H9 (cell line): Measurements from ENCODE around the gene PDZD2. TPM values are rescaled to one million over a fixed set of nuclear protein-coding genes. Genes with fewer than 3 reads are reported as not detected.

ENCODE experiments used
- DNase-seq: peaks from one replicate; pipeline ENCODE4 v3.0.0-alpha.2; 2017
- H2AFZ ChIP-seq: one replicate; pipeline ENCODE4 v1.6.1; 2013; ENCODE audit warnings: mild to moderate bottlenecking, low read length, control low read depth, moderate library complexity
- H2AK5ac ChIP-seq: 2 replicates; pipeline ENCODE4 v1.6.1; 2013; ENCODE audit warnings: low read length, control low read depth, mixed read lengths; ENCODE audit not compliant: insufficient read length
- H2BK120ac ChIP-seq: one replicate; pipeline ENCODE4 v1.6.1; 2013; ENCODE audit warnings: low read depth, mild to moderate bottlenecking, low read length, control low read depth, inconsistent platforms; ENCODE audit not compliant: poor library complexity, severe bottlenecking
- H2BK12ac ChIP-seq: 2 replicates; pipeline ENCODE4 v1.6.1; 2013; ENCODE audit warnings: low read length, control low read depth, mixed read lengths, low read depth; ENCODE audit not compliant: insufficient read length
- H2BK15ac ChIP-seq: 2 replicates; pipeline ENCODE4 v1.6.1; 2013; ENCODE audit warnings: low read depth, low read length, control low read depth
- H2BK20ac ChIP-seq: one replicate; pipeline ENCODE4 v1.6.1; 2013; ENCODE audit warnings: low read depth, mild to moderate bottlenecking, low read length, control low read depth, inconsistent platforms; ENCODE audit not compliant: poor library complexity, severe bottlenecking
- H2BK5ac ChIP-seq: 2 replicates; pipeline ENCODE4 v1.6.1; 2013; ENCODE audit warnings: low read length, control low read depth, mixed read lengths; ENCODE audit not compliant: insufficient read length
- H3K14ac ChIP-seq: 2 replicates; pipeline ENCODE4 v1.6.1; 2013; ENCODE audit warnings: low read length, control low read depth; ENCODE audit not compliant: insufficient read depth
- H3K18ac ChIP-seq: 2 replicates; pipeline ENCODE4 v1.6.1; 2013; ENCODE audit warnings: low read depth, mild to moderate bottlenecking, mixed read lengths, low read length, control low read depth; ENCODE audit not compliant: insufficient read length
- H3K23ac ChIP-seq: 2 replicates; pipeline ENCODE4 v1.6.1; 2013; ENCODE audit warnings: low read length, control low read depth, mixed read lengths, low read depth; ENCODE audit not compliant: insufficient read length
- H3K23me2 ChIP-seq: 2 replicates; pipeline ENCODE4 v1.6.1; 2013; ENCODE audit warnings: low read depth, mild to moderate bottlenecking, mixed read lengths, low read length, control low read depth; ENCODE audit not compliant: insufficient read length, poor library complexity, severe bottlenecking
- H3K27ac ChIP-seq: 2 replicates; pipeline ENCODE4 v1.5.1; 2013; ENCODE audit warnings: low read length, control low read depth, mixed read lengths, low read depth; ENCODE audit not compliant: insufficient read length
- H3K27me3 ChIP-seq: 2 replicates; pipeline ENCODE4 v1.6.1; 2013; ENCODE audit warnings: low read length, control low read depth, inconsistent platforms; ENCODE audit not compliant: insufficient read depth
- H3K4ac ChIP-seq: 2 replicates; pipeline ENCODE4 v1.6.1; 2013; ENCODE audit warnings: low read depth, mild to moderate bottlenecking, control low read depth, inconsistent platforms, low read length, moderate library complexity
- H3K4me1 ChIP-seq: 2 replicates; pipeline ENCODE4 v1.6.1; 2013; ENCODE audit warnings: low read length, control low read depth, inconsistent platforms; ENCODE audit not compliant: insufficient read depth
- H3K4me2 ChIP-seq: 2 replicates; pipeline ENCODE4 v1.6.1; 2013; ENCODE audit warnings: low read length, control low read depth, mixed read lengths; ENCODE audit not compliant: insufficient read length, insufficient read depth
- H3K56ac ChIP-seq: 2 replicates; pipeline ENCODE4 v1.6.1; 2013; ENCODE audit warnings: low read depth, mild to moderate bottlenecking, mixed read lengths, low read length, control low read depth; ENCODE audit not compliant: insufficient read length
- H3K79me1 ChIP-seq: 2 replicates; pipeline ENCODE4 v1.6.1; 2013; ENCODE audit warnings: low read depth, mild to moderate bottlenecking, moderate library complexity, low read length, control low read depth, inconsistent platforms; ENCODE audit not compliant: insufficient read depth, poor library complexity, severe bottlenecking
- H3K79me2 ChIP-seq: 2 replicates; pipeline ENCODE4 v1.6.1; 2013; ENCODE audit warnings: low read length, control low read depth, inconsistent platforms; ENCODE audit not compliant: insufficient read depth
- H3K9ac ChIP-seq: 2 replicates; pipeline ENCODE4 v1.6.1; 2013; ENCODE audit warnings: low read length, control low read depth, mixed read lengths; ENCODE audit not compliant: insufficient read length; ENCODE audit errors: extremely low read depth
- H3K9me3 ChIP-seq: one replicate; pipeline ENCODE4 v1.6.1; 2013; ENCODE audit warnings: low read depth, low read length, inconsistent platforms; ENCODE audit not compliant: control insufficient read depth
- H3T11ph ChIP-seq: one replicate; pipeline ENCODE4 v1.6.1; 2013; ENCODE audit warnings: mild to moderate bottlenecking, low read length, control low read depth, inconsistent platforms
- H4K20me1 ChIP-seq: one replicate; pipeline ENCODE4 v1.6.1; 2013; ENCODE audit not compliant: control insufficient read depth, insufficient read length, insufficient read depth
- H4K5ac ChIP-seq: 2 replicates; pipeline ENCODE4 v1.6.1; 2013; ENCODE audit warnings: low read depth, mild to moderate bottlenecking, mixed read lengths, low read length, control low read depth; ENCODE audit not compliant: insufficient read length
- H4K8ac ChIP-seq: replicated peaks from 2 replicates; pipeline ENCODE4 v1.6.1; 2013; ENCODE audit warnings: low read length, control low read depth, mixed read lengths, low read depth; ENCODE audit not compliant: insufficient read length
- H4K91ac ChIP-seq: 2 replicates; pipeline ENCODE4 v1.6.1; 2013; ENCODE audit warnings: low read depth, mild to moderate bottlenecking, moderate library complexity, mixed read lengths, low read length, control low read depth; ENCODE audit not compliant: insufficient read length
- H3K27ac Mint-ChIP-seq, 3 experiments: 2 replicates in 2 of 3; 3 replicates in 1 of 3; pipeline ENCODE4 v1.8.0; 2020 to 2021; ENCODE audit warnings: mixed read lengths in 3 of 3, mild to moderate bottlenecking in 1 of 3, moderate library complexity in 1 of 3
- H3K27me3 Mint-ChIP-seq: 2 replicates; pipeline ENCODE4 v1.8.0; 2021; ENCODE audit warnings: low read depth, mild to moderate bottlenecking, moderate library complexity, mixed read lengths
- H3K36me3 Mint-ChIP-seq, 3 experiments: 2 replicates in 2 of 3; 3 replicates in 1 of 3; pipeline ENCODE4 v1.8.0; 2020 to 2021; ENCODE audit warnings: low read depth in 3 of 3, mixed read lengths in 3 of 3; ENCODE audit not compliant: insufficient read depth in 1 of 3
- H3K4me1 Mint-ChIP-seq, 2 experiments: 2 replicates each; pipeline ENCODE4 v1.8.0; 2020; ENCODE audit warnings: mixed read lengths in 2 of 2
- H3K4me3 Mint-ChIP-seq, 2 experiments: 2 replicates in 1 of 2; 3 replicates in 1 of 2; pipeline ENCODE4 v1.8.0; 2020 to 2021; ENCODE audit warnings: mild to moderate bottlenecking in 2 of 2, mixed read lengths in 2 of 2, moderate library complexity in 1 of 2
- H3K9me3 Mint-ChIP-seq, 2 experiments: 2 replicates in 1 of 2; 3 replicates in 1 of 2; pipeline ENCODE4 v1.8.0; 2020; ENCODE audit warnings: mild to moderate bottlenecking in 2 of 2, mixed read lengths in 2 of 2, moderate library complexity in 1 of 2
- WGBS: extraction: QIAGEN DNeasy Blood & Tissue Kit; methylation state at CpG from one replicate; pipeline ENCODE4 v1.1.7; 2013; ENCODE audit warnings: missing lambda C conversion rate, low lambda C conversion rate, mixed read lengths; ENCODE audit not compliant: insufficient read length; ENCODE audit errors: extremely low coverage; 5-methylcytosine and 5-hydroxymethylcytosine counted together
- total RNA-seq: library from RNA; stranded (reverse); gene quantifications from 2 replicates; pipeline ENCODE4 v1.2.1, GENCODE V29; 2021
- TF ChIP-seq, protein P1 (sequence below): fragments of 200-600 bp; sonication (generic); conservative IDR thresholded peaks from 3 replicates; pipeline ENCODE4 v1.8.0; 2021; ENCODE audit warnings: antibody characterized with exemption, mild to moderate bottlenecking

Gene PDZD2
- total RNA-seq, 1 experiment from 2014 or later, result 9.9 TPM

DNA sequence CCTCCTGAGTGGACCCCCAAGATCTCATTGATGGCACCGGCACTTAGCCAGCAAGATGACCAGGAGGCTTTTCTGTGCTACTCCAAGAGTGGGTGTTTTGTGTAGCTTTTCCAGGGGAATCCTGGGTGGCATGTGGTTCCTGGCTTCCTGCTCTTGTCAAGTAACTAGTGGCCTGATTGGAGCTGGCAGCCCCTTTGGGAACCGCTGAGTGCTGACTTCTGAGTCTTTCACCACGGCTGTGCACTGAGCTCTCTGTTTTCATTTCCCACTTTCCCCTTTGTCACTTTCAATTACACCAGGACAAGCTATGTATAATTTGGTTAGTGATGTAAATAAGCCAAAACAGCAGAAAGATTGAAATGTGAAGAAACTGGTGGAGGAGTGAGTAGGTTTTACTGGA, 279.8 kb downstream of the PDZD2 start:
- H4K91ac ChIP-seq, result no peak overlapping the region
- H2BK5ac ChIP-seq, result no peak overlapping the region
- no peaks in the 10 kb centered on the region for H4K20me1 ChIP-seq
- no peak overlapping the region for H2BK120ac ChIP-seq
- no peak overlapping the region for H3T11ph ChIP-seq
- DNase-seq, result no peak
- H2BK12ac ChIP-seq, result no peak overlapping the region
- no peak overlapping the region for H2BK20ac ChIP-seq
- H3K14ac ChIP-seq, result no peak overlapping the region
- no peaks in the 10 kb centered on the region; the same call in 1 of the 2 replicates for H3K4me1 ChIP-seq
- H3K9me3 Mint-ChIP-seq, result no peaks in the 10 kb centered on the region
- H3K56ac ChIP-seq, result no peak overlapping the region
- H3K9ac ChIP-seq, result no peak overlapping the region
- H2BK15ac ChIP-seq, result no peak overlapping the region
- no CpG with 5 or more reads among the region's 3 CpGs for WGBS
- no peak overlapping the region for H2AFZ ChIP-seq
- H2AK5ac ChIP-seq, result no peak overlapping the region
- H3K79me1 ChIP-seq, result no peaks in the 10 kb centered on the region
- H3K27me3 ChIP-seq, result no peaks in the 10 kb centered on the region
- no peaks in the 10 kb centered on the region for H3K36me3 Mint-ChIP-seq
- no peak overlapping the region for H3K4me2 ChIP-seq
- H3K27me3 Mint-ChIP-seq, result no peaks in the 10 kb centered on the region
- H3K4me1 Mint-ChIP-seq, result peaks cover 27 to 29% of the 10 kb centered on the region in 2 experiments
- no peaks in the 10 kb centered on the region for H3K79me2 ChIP-seq
- H3K23me2 ChIP-seq, result no peaks in the 10 kb centered on the region
- H3K4me3 Mint-ChIP-seq, result no peak overlapping the region
- H3K9me3 ChIP-seq, result no peaks in the 10 kb centered on the region
- H3K27ac Mint-ChIP-seq, result 0 out of 7 replicates have a peak overlapping the region, but pooled peaks of 1 of the 3 experiments have one; percentile 39
- no peak overlapping the region for H3K18ac ChIP-seq
- H3K4ac ChIP-seq, result no peak overlapping the region
- TF ChIP-seq, protein P1, sequence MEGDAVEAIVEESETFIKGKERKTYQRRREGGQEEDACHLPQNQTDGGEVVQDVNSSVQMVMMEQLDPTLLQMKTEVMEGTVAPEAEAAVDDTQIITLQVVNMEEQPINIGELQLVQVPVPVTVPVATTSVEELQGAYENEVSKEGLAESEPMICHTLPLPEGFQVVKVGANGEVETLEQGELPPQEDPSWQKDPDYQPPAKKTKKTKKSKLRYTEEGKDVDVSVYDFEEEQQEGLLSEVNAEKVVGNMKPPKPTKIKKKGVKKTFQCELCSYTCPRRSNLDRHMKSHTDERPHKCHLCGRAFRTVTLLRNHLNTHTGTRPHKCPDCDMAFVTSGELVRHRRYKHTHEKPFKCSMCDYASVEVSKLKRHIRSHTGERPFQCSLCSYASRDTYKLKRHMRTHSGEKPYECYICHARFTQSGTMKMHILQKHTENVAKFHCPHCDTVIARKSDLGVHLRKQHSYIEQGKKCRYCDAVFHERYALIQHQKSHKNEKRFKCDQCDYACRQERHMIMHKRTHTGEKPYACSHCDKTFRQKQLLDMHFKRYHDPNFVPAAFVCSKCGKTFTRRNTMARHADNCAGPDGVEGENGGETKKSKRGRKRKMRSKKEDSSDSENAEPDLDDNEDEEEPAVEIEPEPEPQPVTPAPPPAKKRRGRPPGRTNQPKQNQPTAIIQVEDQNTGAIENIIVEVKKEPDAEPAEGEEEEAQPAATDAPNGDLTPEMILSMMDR, result no peak
- H4K8ac ChIP-seq, result no peak overlapping the region
- H3K27ac ChIP-seq, result no peak overlapping the region
- H3K23ac ChIP-seq, result no peak overlapping the region
- H4K5ac ChIP-seq, result no peak overlapping the region
